Measurements from ENCODE around the gene ADIPOR2. TPM values are rescaled to one million over a fixed set of nuclear protein-coding genes. Genes with fewer than 3 reads are reported as not detected.

ADIPOR2 gene
- polyA plus RNA-seq, 1 donor, result 52.7 TPM

- Histone ChIP-seq H3K27ac (ENCODE audit: low read length) (no peak overlapping the region), H3K9me3 (ENCODE audit: control insufficient read depth, low read depth, low read length) (no peaks in the 10 kb centered on the region), H3K36me3 (ENCODE audit: control insufficient read depth, insufficient read depth, low read length) (peaks cover 19% of the 10 kb centered on the region), H3K27me3 (ENCODE audit: control insufficient read depth, insufficient read depth, low read length) (no peaks in the 10 kb centered on the region), H3K4me3 (ENCODE audit: low read length) (no peak overlapping the region), H3K4me1 (ENCODE audit: control insufficient read depth, insufficient read depth, low read length) (peaks cover 2% of the 10 kb centered on the region)
- no peak for DNase-seq
- 100% methylated on average over 2 of the region's 4 CpGs for WGBS (ENCODE audit: insufficient coverage, low lambda C conversion rate)
Measured at GRCh38 chr12:1773937-1774655, 83.2 kb downstream of the ADIPOR2 start.

DNA sequence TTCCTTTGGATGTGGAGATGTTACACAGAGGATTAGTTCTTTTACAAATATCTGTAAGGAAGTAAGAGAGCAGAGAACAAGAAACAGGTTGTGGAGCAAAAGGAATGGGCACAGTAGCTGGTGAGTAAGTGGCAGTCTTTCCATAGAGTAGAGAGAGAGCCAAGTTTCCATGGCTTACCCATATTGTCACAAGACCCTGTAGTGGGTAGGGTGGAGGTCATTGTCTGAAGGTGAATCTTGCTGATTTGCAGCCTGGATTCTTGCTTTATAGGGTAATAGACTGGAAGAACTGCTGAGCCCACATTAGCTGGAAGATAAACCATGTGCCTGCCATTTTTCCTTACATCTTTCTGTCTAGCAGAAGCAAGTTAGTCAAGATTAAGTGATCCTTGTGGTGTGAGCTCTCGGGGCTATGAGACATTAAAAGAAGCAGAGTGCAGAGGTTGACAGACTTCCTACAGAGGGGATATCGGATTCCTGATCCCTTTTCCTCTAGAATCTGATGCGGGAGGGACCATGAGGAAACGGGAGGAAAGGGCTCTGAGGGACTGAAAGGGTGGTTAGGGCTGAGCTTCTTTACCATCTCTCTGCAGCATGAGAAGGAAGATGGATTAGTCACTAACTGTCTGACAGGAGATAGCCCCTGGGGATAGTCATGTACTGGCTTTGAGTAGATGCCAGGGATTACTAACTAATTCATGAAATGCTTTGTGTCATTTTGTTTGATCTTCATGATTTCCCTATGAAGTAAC is 85.5 kb downstream of the ADIPOR2 start:
- Histone ChIP-seq H3K4me3 (ENCODE audit: low read length) (no peak overlapping the region), H3K36me3 (ENCODE audit: control insufficient read depth, insufficient read depth, low read length) (peaks cover 22% of the 10 kb centered on the region), H3K27me3 (ENCODE audit: control insufficient read depth, insufficient read depth, low read length) (no peaks in the 10 kb centered on the region), H3K4me1 (ENCODE audit: control insufficient read depth, insufficient read depth, low read length) (peaks cover 2% of the 10 kb centered on the region), H3K27ac (ENCODE audit: low read length) (no peak overlapping the region), H3K9me3 (ENCODE audit: control insufficient read depth, low read depth, low read length) (no peaks in the 10 kb centered on the region)
- 80% methylated on average over 1 of the region's 4 CpGs for WGBS (ENCODE audit: insufficient coverage, low lambda C conversion rate)
- peak in 1 of 2 donors; percentile 35 for DNase-seq

DNA sequence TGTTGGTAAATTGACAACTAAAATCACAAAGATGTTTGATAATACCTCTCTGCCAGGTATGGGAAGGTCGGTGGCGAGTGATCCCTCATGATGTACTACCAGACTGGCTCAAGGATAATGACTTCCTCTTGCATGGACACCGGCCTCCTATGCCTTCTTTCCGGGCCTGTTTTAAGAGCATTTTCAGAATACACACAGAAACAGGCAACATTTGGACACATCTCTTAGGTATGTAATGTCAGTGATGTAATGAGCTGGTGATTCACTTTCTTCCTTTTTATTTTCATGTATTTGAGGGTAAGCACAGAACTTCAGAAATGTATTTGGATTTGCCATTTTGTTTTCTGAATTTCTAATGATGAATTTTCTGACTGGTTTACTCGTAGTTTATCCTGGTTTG is 86.9 kb downstream of the ADIPOR2 start:
- Histone ChIP-seq H3K4me3 (ENCODE audit: low read length) (no peak overlapping the region), H3K27me3 (ENCODE audit: control insufficient read depth, insufficient read depth, low read length) (no peaks in the 10 kb centered on the region), H3K9me3 (ENCODE audit: control insufficient read depth, low read depth, low read length) (no peaks in the 10 kb centered on the region), H3K27ac (ENCODE audit: low read length) (no peak overlapping the region), H3K4me1 (ENCODE audit: control insufficient read depth, insufficient read depth, low read length) (peaks cover 2% of the 10 kb centered on the region), H3K36me3 (ENCODE audit: control insufficient read depth, insufficient read depth, low read length) (peaks cover 24% of the 10 kb centered on the region)
- WGBS (ENCODE audit: insufficient coverage, low lambda C conversion rate), result 100% methylated on average over 1 of the region's 5 CpGs
- no peak for DNase-seq

DNA sequence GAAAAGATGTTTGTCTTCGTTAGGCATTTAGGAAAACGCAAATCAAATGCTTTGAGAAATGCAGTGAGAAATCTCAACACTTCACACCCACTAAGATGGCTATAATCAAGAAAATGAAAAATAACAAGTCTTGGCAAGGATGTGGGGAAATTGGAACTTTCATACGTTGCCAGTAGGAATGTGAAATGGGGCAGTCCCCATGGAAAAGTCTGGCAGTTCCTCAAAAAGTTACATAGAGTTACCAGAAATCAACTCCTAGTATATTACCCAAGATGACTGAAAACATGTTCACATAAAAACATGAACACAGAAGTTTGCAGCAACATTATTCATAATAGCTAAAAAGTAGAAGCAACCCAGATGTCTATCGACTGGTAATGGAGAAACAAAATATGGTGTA is 88.0 kb downstream of the ADIPOR2 start:
- Histone ChIP-seq H3K4me1 (ENCODE audit: control insufficient read depth, insufficient read depth, low read length) (peaks cover 2% of the 10 kb centered on the region), H3K36me3 (ENCODE audit: control insufficient read depth, insufficient read depth, low read length) (peaks cover 23% of the 10 kb centered on the region), H3K4me3 (ENCODE audit: low read length) (no peak overlapping the region), H3K27me3 (ENCODE audit: control insufficient read depth, insufficient read depth, low read length) (no peaks in the 10 kb centered on the region), H3K27ac (ENCODE audit: low read length) (no peak overlapping the region), H3K9me3 (ENCODE audit: control insufficient read depth, low read depth, low read length) (no peaks in the 10 kb centered on the region)
- WGBS (ENCODE audit: insufficient coverage, low lambda C conversion rate), result 100% methylated on average over 1 of the region's 4 CpGs
- no peak for DNase-seq

DNA sequence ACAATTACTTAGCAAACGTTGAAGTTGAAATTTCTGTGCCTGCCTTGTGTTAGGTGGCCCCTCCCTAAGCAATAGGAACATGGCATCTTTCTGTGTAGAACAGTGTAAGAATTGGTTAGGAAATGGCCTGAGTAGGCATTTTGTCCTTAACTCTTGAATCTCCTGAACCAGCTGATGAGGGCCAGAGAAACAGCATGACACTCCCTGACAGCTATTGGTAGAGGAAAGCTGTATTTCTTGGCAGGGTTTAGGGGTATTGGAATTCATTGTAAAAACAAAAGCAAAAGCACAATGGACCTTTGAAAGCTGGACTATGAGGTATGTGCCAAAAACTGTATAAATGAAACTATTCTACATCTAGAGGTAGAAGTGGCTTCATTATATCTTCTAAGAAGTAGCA is 88.9 kb downstream of the ADIPOR2 start:
- no peak overlapping the region for H3K4me3 ChIP-seq (ENCODE audit: low read length)
- no peak overlapping the region for H3K27ac ChIP-seq (ENCODE audit: low read length)
- H3K36me3 ChIP-seq (ENCODE audit: control insufficient read depth, insufficient read depth, low read length), result peaks cover 23% of the 10 kb centered on the region
- no CpG with 5 or more reads among the region's 1 CpG for WGBS (ENCODE audit: insufficient coverage, low lambda C conversion rate)
- DNase-seq, result no peak
- H3K27me3 ChIP-seq (ENCODE audit: control insufficient read depth, insufficient read depth, low read length), result no peaks in the 10 kb centered on the region
- no peaks in the 10 kb centered on the region for H3K9me3 ChIP-seq (ENCODE audit: control insufficient read depth, low read depth, low read length)
- H3K4me1 ChIP-seq (ENCODE audit: control insufficient read depth, insufficient read depth, low read length), result peaks cover 2% of the 10 kb centered on the region

DNA sequence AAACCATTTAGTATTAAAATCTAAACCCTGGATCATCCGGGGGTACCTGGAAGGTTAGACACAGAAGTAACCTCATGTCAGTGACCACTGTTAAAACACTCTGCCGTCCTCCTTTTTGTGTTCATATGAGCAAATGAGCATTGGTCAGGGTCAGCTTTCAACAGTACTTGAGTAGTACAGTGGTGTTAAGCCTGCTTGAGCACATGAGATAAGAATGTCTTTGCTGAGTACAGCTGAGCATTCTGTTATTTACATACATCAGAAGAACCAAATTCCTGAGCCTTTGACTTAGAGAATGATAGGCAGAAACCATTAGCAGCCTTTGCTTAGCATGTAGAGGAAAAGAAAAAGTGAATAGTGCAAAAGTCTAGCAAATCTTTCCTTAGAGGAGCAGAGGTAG is 90.9 kb downstream of the ADIPOR2 start:
- Histone ChIP-seq H3K27ac (ENCODE audit: low read length) (no peak overlapping the region), H3K9me3 (ENCODE audit: control insufficient read depth, low read depth, low read length) (no peaks in the 10 kb centered on the region), H3K27me3 (ENCODE audit: control insufficient read depth, insufficient read depth, low read length) (no peaks in the 10 kb centered on the region), H3K4me3 (ENCODE audit: low read length) (no peak overlapping the region), H3K4me1 (ENCODE audit: control insufficient read depth, insufficient read depth, low read length) (no peaks in the 10 kb centered on the region), H3K36me3 (ENCODE audit: control insufficient read depth, insufficient read depth, low read length) (peaks cover 35% of the 10 kb centered on the region)
- no peak for DNase-seq
- no CpG with 5 or more reads among the region's 2 CpGs for WGBS (ENCODE audit: insufficient coverage, low lambda C conversion rate)

DNA sequence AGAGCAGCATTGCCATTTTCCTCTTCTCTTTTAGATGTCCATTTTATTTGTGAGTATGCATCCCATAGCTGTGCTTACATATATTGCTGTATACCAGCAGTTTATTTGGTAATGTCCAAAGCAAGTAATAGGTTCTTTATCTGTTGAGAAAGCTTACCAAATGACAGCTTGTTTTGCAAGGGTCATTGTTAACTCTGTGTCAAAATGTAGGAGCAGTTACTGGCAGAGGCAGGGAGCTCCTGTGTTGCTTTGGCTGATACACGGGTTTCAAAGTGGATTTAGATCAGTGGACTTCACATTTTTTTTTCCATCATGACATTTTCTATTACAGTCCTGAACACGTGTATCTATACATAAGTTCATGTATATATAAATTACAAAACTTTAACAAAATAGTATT is 91.3 kb downstream of the ADIPOR2 start:
- H3K27me3 ChIP-seq (ENCODE audit: control insufficient read depth, insufficient read depth, low read length), result no peaks in the 10 kb centered on the region
- H3K4me3 ChIP-seq (ENCODE audit: low read length), result no peak overlapping the region
- H3K27ac ChIP-seq (ENCODE audit: low read length), result no peak overlapping the region
- DNase-seq, result no peak
- 67% methylated on average over 2 of the region's 2 CpGs for WGBS (ENCODE audit: insufficient coverage, low lambda C conversion rate)
- H3K9me3 ChIP-seq (ENCODE audit: control insufficient read depth, low read depth, low read length), result no peaks in the 10 kb centered on the region
- H3K4me1 ChIP-seq (ENCODE audit: control insufficient read depth, insufficient read depth, low read length), result no peaks in the 10 kb centered on the region
- H3K36me3 ChIP-seq (ENCODE audit: control insufficient read depth, insufficient read depth, low read length), result peaks cover 39% of the 10 kb centered on the region

- H3K4me1 ChIP-seq (ENCODE audit: control insufficient read depth, insufficient read depth, low read length), result no peaks in the 10 kb centered on the region
- no peak for DNase-seq
- H3K4me3 ChIP-seq (ENCODE audit: low read length), result no peak overlapping the region
- no peak overlapping the region for H3K27ac ChIP-seq (ENCODE audit: low read length)
- peaks cover 34% of the 10 kb centered on the region for H3K36me3 ChIP-seq (ENCODE audit: control insufficient read depth, insufficient read depth, low read length)
- WGBS (ENCODE audit: insufficient coverage, low lambda C conversion rate), result no CpG with 5 or more reads among the region's 6 CpGs
- no peaks in the 10 kb centered on the region for H3K27me3 ChIP-seq (ENCODE audit: control insufficient read depth, insufficient read depth, low read length)
- no peaks in the 10 kb centered on the region for H3K9me3 ChIP-seq (ENCODE audit: control insufficient read depth, low read depth, low read length)
Measured at GRCh38 chr12:1787714-1788113, 96.8 kb downstream of the ADIPOR2 start.

GRCh38 chr12:1790444-1790843 is 99.6 kb downstream of the ADIPOR2 start:
- Histone ChIP-seq H3K27me3 (ENCODE audit: control insufficient read depth, insufficient read depth, low read length) (peaks cover 3% of the 10 kb centered on the region), H3K9me3 (ENCODE audit: control insufficient read depth, low read depth, low read length) (no peaks in the 10 kb centered on the region), H3K27ac (ENCODE audit: low read length) (no peak overlapping the region), H3K4me3 (ENCODE audit: low read length) (no peak overlapping the region), H3K36me3 (ENCODE audit: control insufficient read depth, insufficient read depth, low read length) (peaks cover 28% of the 10 kb centered on the region), H3K4me1 (ENCODE audit: control insufficient read depth, insufficient read depth, low read length) (peaks cover 2% of the 10 kb centered on the region)
- no CpG with 5 or more reads among the region's 7 CpGs for WGBS (ENCODE audit: insufficient coverage, low lambda C conversion rate)
- DNase-seq, result no peak

GRCh38 chr12:1791104-1791841 is 100.4 kb downstream of the ADIPOR2 start:
- H3K27ac ChIP-seq (ENCODE audit: low read length), result no peak overlapping the region

More at GRCh38 chr12:1791104-1791841, 100.4 kb downstream of the ADIPOR2 start:
- H3K27me3 ChIP-seq (ENCODE audit: control insufficient read depth, insufficient read depth, low read length), result peaks cover 4% of the 10 kb centered on the region
- WGBS (ENCODE audit: insufficient coverage, low lambda C conversion rate), result 0% methylated on average over 1 of the region's 10 CpGs
- no peaks in the 10 kb centered on the region for H3K9me3 ChIP-seq (ENCODE audit: control insufficient read depth, low read depth, low read length)
- DNase-seq, result peak; percentile 61 to 66
- H3K4me3 ChIP-seq (ENCODE audit: low read length), result no peak overlapping the region
- H3K4me1 ChIP-seq (ENCODE audit: control insufficient read depth, insufficient read depth, low read length), result peaks cover 7% of the 10 kb centered on the region
- peaks cover 20% of the 10 kb centered on the region for H3K36me3 ChIP-seq (ENCODE audit: control insufficient read depth, insufficient read depth, low read length)
